ENCODE data around the gene IQGAP2.

The IQGAP2 gene

GRCh38 chr5:76742583-76742982 lies 339.5 kb downstream of the IQGAP2 start:
- TF ChIP-seq NFRKB (IDR thresholded peaks at IDR 0.05), result no peak
- TF ChIP-seq ZNF384 (IDR thresholded peaks at IDR 0.05), result no peak
- TF ChIP-seq L3MBTL2 (conservative IDR thresholded peaks at IDR 0.05), result no peak
- TF ChIP-seq FOXM1 (IDR thresholded peaks at IDR 0.05; ENCODE audit: borderline replicate concordance), result no peak
- DNase-seq (ENCODE audit: extremely low spot score), result no peak
- CTCF ChIA-PET, result no interaction called here
- POLR2A ChIA-PET, result interaction anchor here (1.7 kb wide), 1 partner anchor 25 kb away, joined by 4 read pairs; no protein-coding TSS in a partner anchor

DNA sequence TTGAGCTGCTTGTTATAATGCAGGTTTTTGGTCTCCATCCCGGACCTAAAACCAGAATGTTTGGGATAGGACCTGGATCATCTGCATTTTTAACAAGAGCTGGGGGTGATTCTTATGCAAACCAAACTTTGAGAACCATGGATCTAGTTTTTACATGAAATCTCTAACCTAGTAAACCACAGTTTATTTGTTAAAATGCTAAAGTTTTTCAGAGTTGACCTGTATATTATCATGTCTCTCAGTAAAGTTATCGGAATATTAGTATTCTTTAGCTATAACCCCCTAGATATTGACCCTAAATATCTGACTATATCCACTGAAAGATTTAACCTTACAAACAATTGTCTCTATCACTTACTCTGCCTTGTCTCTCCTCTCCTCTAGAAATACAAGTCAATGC lies 341.5 kb downstream of the IQGAP2 start:
- no peak for DNase-seq (ENCODE audit: extremely low spot score)
- ChIA-PET CTCF (interaction anchor here (0.6 to 0.9 kb wide), 2 partner anchors 104 to 157 kb away, joined by 4 to 6 read pairs; no protein-coding TSS in a partner anchor), POLR2A (no interaction called here)
- TF ChIP-seq ARNT (IDR thresholded peaks at IDR 0.05), result no peak
- TF ChIP-seq SUZ12 (IDR thresholded peaks at IDR 0.05), result no peak

DNA sequence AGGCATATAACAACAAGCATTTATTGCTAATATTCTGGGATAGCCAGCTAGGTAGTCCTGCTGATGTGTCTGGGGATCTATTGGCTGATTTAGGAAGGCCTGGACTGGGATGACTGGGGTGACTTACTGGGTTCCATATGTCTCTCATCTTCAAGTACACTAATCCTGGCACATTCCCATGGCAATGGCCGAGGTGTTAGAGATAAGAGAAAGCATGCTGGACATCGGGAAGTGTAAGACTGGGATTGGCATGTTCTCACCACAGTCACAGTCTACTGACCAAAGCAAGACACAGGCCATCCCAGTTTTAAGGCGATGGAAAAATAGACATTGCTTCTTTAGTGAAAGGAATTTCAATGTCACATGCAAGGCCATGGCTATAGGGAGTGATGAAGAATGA lies 342.6 kb downstream of the IQGAP2 start:
- TF ChIP-seq L3MBTL2 (conservative IDR thresholded peaks at IDR 0.05) (no peak), SUZ12 (IDR thresholded peaks at IDR 0.05) (no peak), BHLHE40 (IDR thresholded peaks at IDR 0.05; ENCODE audit: borderline replicate concordance) (no peak), ZNF384 (IDR thresholded peaks at IDR 0.05) (no peak), NFRKB (IDR thresholded peaks at IDR 0.05) (no peak)
- POLR2A ChIA-PET, result no interaction called here
- CTCF ChIA-PET, result no interaction called here
- no peak for DNase-seq (ENCODE audit: extremely low spot score)

DNA sequence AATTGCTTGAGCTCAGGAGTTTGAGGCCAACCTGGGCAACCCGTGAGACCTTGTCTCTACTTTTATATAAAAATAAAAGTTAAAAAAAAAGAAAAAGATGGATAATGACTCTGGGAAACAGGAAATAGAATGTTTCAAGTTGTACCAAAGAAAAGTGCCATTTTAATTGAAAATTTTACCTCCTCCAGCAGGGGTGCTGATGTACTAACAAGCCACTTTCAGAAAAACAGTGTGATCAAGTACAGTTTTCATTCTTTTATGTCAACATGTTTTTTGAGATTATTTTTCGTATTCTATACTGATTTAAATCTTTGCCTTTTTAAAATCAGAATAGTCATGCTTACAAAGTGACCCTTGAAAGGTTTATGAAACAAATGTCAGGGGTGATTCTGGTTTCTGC lies 343.6 kb downstream of the IQGAP2 start:
- CTCF ChIA-PET, result no interaction called here
- TF ChIP-seq HDGF (IDR thresholded peaks at IDR 0.05; ENCODE audit: borderline replicate concordance) (no peak), CTBP1 (IDR thresholded peaks at IDR 0.05; ENCODE audit: borderline replicate concordance) (no peak), TARDBP (IDR thresholded peaks at IDR 0.05) (no peak), SUZ12 (IDR thresholded peaks at IDR 0.05) (no peak), ZNF384 (IDR thresholded peaks at IDR 0.05) (no peak), FOXK2 (IDR thresholded peaks at IDR 0.05) (no peak), BHLHE40 (IDR thresholded peaks at IDR 0.05; ENCODE audit: borderline replicate concordance) (no peak), LEF1 (IDR thresholded peaks at IDR 0.05; ENCODE audit: borderline replicate concordance) (no peak), ELF4 (IDR thresholded peaks at IDR 0.05) (no peak), ARNT (IDR thresholded peaks at IDR 0.05) (no peak), L3MBTL2 (conservative IDR thresholded peaks at IDR 0.05) (no peak), NFRKB (IDR thresholded peaks at IDR 0.05) (no peak), FOXA1 (IDR thresholded peaks at IDR 0.05) (no peak), SP1 (IDR thresholded peaks at IDR 0.05) (no peak), FOXM1 (IDR thresholded peaks at IDR 0.05; ENCODE audit: borderline replicate concordance) (no peak)
- TF ChIP-seq, protein P1, sequence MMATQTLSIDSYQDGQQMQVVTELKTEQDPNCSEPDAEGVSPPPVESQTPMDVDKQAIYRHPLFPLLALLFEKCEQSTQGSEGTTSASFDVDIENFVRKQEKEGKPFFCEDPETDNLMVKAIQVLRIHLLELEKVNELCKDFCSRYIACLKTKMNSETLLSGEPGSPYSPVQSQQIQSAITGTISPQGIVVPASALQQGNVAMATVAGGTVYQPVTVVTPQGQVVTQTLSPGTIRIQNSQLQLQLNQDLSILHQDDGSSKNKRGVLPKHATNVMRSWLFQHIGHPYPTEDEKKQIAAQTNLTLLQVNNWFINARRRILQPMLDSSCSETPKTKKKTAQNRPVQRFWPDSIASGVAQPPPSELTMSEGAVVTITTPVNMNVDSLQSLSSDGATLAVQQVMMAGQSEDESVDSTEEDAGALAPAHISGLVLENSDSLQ (IDR thresholded peaks at IDR 0.05), result no peak
- DNase-seq (ENCODE audit: extremely low spot score), result no peak
- POLR2A ChIA-PET, result no interaction called here

GRCh38 chr5:76747706-76748105 lies 344.6 kb downstream of the IQGAP2 start:
- CTCF ChIA-PET, result no interaction called here
- TF ChIP-seq NFRKB (IDR thresholded peaks at IDR 0.05) (no peak), CTBP1 (IDR thresholded peaks at IDR 0.05; ENCODE audit: borderline replicate concordance) (no peak), FOXM1 (IDR thresholded peaks at IDR 0.05; ENCODE audit: borderline replicate concordance) (no peak), BHLHE40 (IDR thresholded peaks at IDR 0.05; ENCODE audit: borderline replicate concordance) (no peak), FOXA1 (IDR thresholded peaks at IDR 0.05) (no peak), TARDBP (IDR thresholded peaks at IDR 0.05) (no peak), L3MBTL2 (conservative IDR thresholded peaks at IDR 0.05) (no peak), HDGF (IDR thresholded peaks at IDR 0.05; ENCODE audit: borderline replicate concordance) (no peak), SUZ12 (IDR thresholded peaks at IDR 0.05) (no peak), ZNF384 (IDR thresholded peaks at IDR 0.05) (no peak), SP1 (IDR thresholded peaks at IDR 0.05) (no peak), ELF4 (IDR thresholded peaks at IDR 0.05) (no peak), FOXK2 (IDR thresholded peaks at IDR 0.05) (no peak), ARNT (IDR thresholded peaks at IDR 0.05) (no peak), LEF1 (IDR thresholded peaks at IDR 0.05; ENCODE audit: borderline replicate concordance) (no peak)
- TF ChIP-seq, protein P1 (IDR thresholded peaks at IDR 0.05), result no peak
- POLR2A ChIA-PET, result no interaction called here

DNA sequence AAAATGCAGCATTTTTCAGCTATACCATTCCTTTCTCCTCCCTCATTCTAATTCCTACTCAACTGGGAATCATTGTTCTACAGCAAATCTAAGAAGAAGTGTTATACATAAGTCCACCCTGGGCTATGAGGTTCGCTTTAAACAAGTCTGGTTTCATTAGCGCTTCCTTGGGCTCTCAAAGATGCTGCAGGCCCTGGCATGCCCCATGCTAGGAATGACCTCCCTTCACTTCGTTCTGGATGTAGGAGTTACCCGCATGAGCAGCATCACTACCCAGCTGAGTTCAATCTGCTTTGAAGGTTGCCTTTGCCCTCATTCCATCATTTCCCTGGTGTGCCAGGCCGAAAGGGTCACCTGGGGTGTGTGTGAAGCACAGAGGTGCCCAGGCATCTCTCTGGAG lies 348.2 kb downstream of the IQGAP2 start:
- CTCF ChIA-PET, result interaction anchor here (0.8 kb wide), 1 partner anchor 23 kb away, joined by 3 read pairs; no protein-coding TSS in a partner anchor

More at GRCh38 chr5:76747706-76748105, 344.6 kb downstream of the IQGAP2 start:
- no peak for DNase-seq (ENCODE audit: extremely low spot score)

DNA sequence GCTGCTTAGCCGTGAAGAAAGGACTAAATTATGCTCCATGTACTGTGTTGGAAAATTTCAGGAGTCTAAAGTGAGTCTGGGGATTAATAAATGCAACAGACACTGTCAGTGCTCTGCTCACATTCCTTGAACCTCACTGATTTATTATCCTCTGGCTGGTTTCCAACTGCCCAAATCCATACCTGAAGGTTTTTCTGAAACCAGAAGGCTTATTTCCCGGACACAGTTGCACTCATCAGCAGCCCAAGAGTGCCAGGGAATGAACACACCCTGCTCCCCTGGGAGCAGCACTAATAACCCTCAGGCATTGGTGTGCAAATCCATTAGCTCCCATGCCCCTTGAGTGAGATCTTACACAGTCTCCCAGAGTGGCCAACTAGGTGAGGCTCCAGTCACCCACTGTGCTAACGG lies 351.6 kb downstream of the IQGAP2 start:
- CTCF ChIA-PET, result no interaction called here

More for the DNA sequence above, 348.2 kb downstream of the IQGAP2 start:
- no peak for DNase-seq (ENCODE audit: extremely low spot score)
- POLR2A ChIA-PET, result no interaction called here
- TF ChIP-seq SP1 (IDR thresholded peaks at IDR 0.05) (no peak), ZNF384 (IDR thresholded peaks at IDR 0.05) (no peak), LEF1 (IDR thresholded peaks at IDR 0.05; ENCODE audit: borderline replicate concordance) (no peak), L3MBTL2 (conservative IDR thresholded peaks at IDR 0.05) (no peak), HDGF (IDR thresholded peaks at IDR 0.05; ENCODE audit: borderline replicate concordance) (no peak), NFRKB (IDR thresholded peaks at IDR 0.05) (no peak)

More for the DNA sequence above, 351.6 kb downstream of the IQGAP2 start:
- no peak for DNase-seq (ENCODE audit: extremely low spot score)
- TF ChIP-seq SP1 (IDR thresholded peaks at IDR 0.05) (no peak), ARNT (IDR thresholded peaks at IDR 0.05) (no peak), LEF1 (IDR thresholded peaks at IDR 0.05; ENCODE audit: borderline replicate concordance) (no peak), ELF4 (IDR thresholded peaks at IDR 0.05) (no peak), HDGF (IDR thresholded peaks at IDR 0.05; ENCODE audit: borderline replicate concordance) (no peak), CTBP1 (IDR thresholded peaks at IDR 0.05; ENCODE audit: borderline replicate concordance) (no peak), FOXM1 (IDR thresholded peaks at IDR 0.05; ENCODE audit: borderline replicate concordance) (no peak), L3MBTL2 (conservative IDR thresholded peaks at IDR 0.05) (no peak), ZNF384 (IDR thresholded peaks at IDR 0.05) (no peak), FOXK2 (IDR thresholded peaks at IDR 0.05) (no peak), SUZ12 (IDR thresholded peaks at IDR 0.05) (no peak), NFRKB (IDR thresholded peaks at IDR 0.05) (no peak), TARDBP (IDR thresholded peaks at IDR 0.05) (no peak), BHLHE40 (IDR thresholded peaks at IDR 0.05; ENCODE audit: borderline replicate concordance) (no peak), FOXA1 (IDR thresholded peaks at IDR 0.05) (no peak)
- POLR2A ChIA-PET, result interaction anchor here (0.7 kb wide), 1 partner anchor 276 kb away, joined by 3 read pairs; the partner anchor contains the start of gene AGGF1
